DND-41 (cell line): ENCODE measurements around the gene CTU2.

Experiments
- EZH2 ChIP-seq: IDR thresholded peaks from 3 replicates; pipeline ENCODE4 v1.6.1; 2012; ENCODE audit warnings: borderline replicate concordance, low read depth, mild to moderate bottlenecking, moderate library complexity, low read length, inconsistent platforms; ENCODE audit not compliant: severe bottlenecking
- TF ChIP-seq, protein P1 (sequence below): IDR thresholded peaks from 2 replicates; pipeline ENCODE4 v1.5.1; 2012; ENCODE audit warnings: borderline replicate concordance, low read length, moderate library complexity, mild to moderate bottlenecking; ENCODE audit not compliant: poor library complexity, severe bottlenecking; ENCODE audit errors: extremely low read depth

DNA sequence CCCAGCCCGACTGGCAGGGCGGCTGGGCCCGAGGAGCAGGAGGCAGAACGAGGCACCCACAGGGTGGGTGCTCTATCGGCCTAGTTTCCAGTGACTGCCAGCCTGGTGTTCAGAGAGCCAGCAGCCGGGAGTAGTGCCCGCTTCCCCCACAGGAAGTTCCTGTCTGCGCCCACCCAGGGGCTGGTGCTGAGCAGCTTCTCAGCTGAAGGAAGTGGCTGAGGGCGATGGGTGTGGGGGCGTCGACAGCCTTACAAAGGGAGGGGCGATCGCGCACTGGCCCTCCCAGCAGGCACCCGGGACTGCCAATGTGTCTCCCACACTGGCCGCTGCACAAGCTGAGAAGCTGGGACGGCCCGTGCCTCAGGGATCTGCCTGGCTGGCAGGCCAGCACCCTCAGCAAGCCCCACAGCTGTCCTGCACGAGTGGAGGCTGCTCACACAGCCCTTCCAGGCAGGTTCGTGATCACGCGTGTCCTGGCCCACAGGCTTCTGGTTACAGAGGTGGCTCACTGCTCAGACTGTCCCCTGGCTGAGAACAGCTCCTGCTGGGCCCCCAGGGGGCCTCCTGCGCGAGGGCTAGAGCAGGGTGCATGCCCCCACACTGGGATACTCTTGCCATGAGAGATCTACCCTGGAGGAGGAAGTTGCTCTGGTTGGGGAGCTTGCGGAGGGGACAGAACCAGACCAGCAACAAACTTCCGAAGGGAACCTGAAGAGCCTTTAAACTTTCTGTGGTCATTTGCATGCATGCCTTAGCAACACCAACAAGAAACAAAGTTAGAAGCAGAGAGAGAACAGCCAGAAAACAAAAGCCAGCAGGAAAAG is 2.6 kb upstream of the CTU2 start:
- TF ChIP-seq, protein P1, sequence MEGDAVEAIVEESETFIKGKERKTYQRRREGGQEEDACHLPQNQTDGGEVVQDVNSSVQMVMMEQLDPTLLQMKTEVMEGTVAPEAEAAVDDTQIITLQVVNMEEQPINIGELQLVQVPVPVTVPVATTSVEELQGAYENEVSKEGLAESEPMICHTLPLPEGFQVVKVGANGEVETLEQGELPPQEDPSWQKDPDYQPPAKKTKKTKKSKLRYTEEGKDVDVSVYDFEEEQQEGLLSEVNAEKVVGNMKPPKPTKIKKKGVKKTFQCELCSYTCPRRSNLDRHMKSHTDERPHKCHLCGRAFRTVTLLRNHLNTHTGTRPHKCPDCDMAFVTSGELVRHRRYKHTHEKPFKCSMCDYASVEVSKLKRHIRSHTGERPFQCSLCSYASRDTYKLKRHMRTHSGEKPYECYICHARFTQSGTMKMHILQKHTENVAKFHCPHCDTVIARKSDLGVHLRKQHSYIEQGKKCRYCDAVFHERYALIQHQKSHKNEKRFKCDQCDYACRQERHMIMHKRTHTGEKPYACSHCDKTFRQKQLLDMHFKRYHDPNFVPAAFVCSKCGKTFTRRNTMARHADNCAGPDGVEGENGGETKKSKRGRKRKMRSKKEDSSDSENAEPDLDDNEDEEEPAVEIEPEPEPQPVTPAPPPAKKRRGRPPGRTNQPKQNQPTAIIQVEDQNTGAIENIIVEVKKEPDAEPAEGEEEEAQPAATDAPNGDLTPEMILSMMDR: no peak
- no peak for TF ChIP-seq EZH2
